Measurements from ENCODE around the gene FARP1.

Gene FARP1

GRCh38 chr13:98217597-98217996 lies 74.7 kb downstream of the FARP1 start:
- H3K79me2 ChIP-seq (ENCODE audit: insufficient read depth, low read length) = no peaks in the 10 kb centered on the region
- H2AFZ ChIP-seq (ENCODE audit: low read depth, low read length, severe bottlenecking) = no peak overlapping the region
- no peaks in the 10 kb centered on the region for H3K9me2 ChIP-seq (replicated peaks; ENCODE audit: insufficient read depth, low read length)
- no peak overlapping the region for H3K27ac ChIP-seq (ENCODE audit: low read depth, low read length)
- no peak overlapping the region for H3K4me3 ChIP-seq (ENCODE audit: insufficient read depth, low read length, poor library complexity, severe bottlenecking)
- H4K20me1 ChIP-seq (ENCODE audit: low read depth, low read length) = no peaks in the 10 kb centered on the region
- no peaks in the 10 kb centered on the region for H3K27me3 ChIP-seq (ENCODE audit: low read length)
- no peak overlapping the region for H3K9ac ChIP-seq (ENCODE audit: low read length)
- no peaks in the 10 kb centered on the region for H3K36me3 ChIP-seq (ENCODE audit: low read length)
- H3K4me2 ChIP-seq (ENCODE audit: low read depth, low read length, poor library complexity, severe bottlenecking) = no peak overlapping the region
- no peaks in the 10 kb centered on the region for H3K9me3 ChIP-seq (ENCODE audit: insufficient read depth, low read length)
- TF ChIP-seq EZH2phosphoT487 (conservative IDR thresholded peaks at IDR 0.05; ENCODE audit: low read length) (no peak), CTCF (IDR thresholded peaks at IDR 0.05; ENCODE audit: insufficient read depth, low read length, poor library complexity, severe bottlenecking) (no peak)
- no peaks in the 10 kb centered on the region for H3F3A ChIP-seq (ENCODE audit: insufficient read depth)

- Histone ChIP-seq H3K27me3 (ENCODE audit: low read length) (no peaks in the 10 kb centered on the region), H3F3A (ENCODE audit: insufficient read depth) (no peaks in the 10 kb centered on the region), H3K79me2 (ENCODE audit: insufficient read depth, low read length) (no peaks in the 10 kb centered on the region), H2AFZ (ENCODE audit: low read depth, low read length, severe bottlenecking) (no peak overlapping the region), H4K20me1 (ENCODE audit: low read depth, low read length) (no peaks in the 10 kb centered on the region), H3K9me3 (ENCODE audit: insufficient read depth, low read length) (no peaks in the 10 kb centered on the region), H3K27ac (ENCODE audit: low read depth, low read length) (no peak overlapping the region), H3K4me3 (ENCODE audit: insufficient read depth, low read length, poor library complexity, severe bottlenecking) (no peak overlapping the region), H3K9ac (ENCODE audit: low read length) (no peak overlapping the region), H3K4me2 (ENCODE audit: low read depth, low read length, poor library complexity, severe bottlenecking) (no peak overlapping the region), H3K9me2 (replicated peaks; ENCODE audit: insufficient read depth, low read length) (no peaks in the 10 kb centered on the region), H3K36me3 (ENCODE audit: low read length) (no peaks in the 10 kb centered on the region)
- no peak for TF ChIP-seq CTCF (IDR thresholded peaks at IDR 0.05; ENCODE audit: insufficient read depth, low read length, poor library complexity, severe bottlenecking)
- TF ChIP-seq EZH2phosphoT487 (conservative IDR thresholded peaks at IDR 0.05; ENCODE audit: low read length) = no peak
Observed at GRCh38 chr13:98219685-98220084, 76.8 kb downstream of the FARP1 start.

- Histone ChIP-seq H3K36me3 (ENCODE audit: low read length) (no peaks in the 10 kb centered on the region), H3K4me2 (ENCODE audit: low read depth, low read length, poor library complexity, severe bottlenecking) (no peak overlapping the region), H3K4me3 (ENCODE audit: insufficient read depth, low read length, poor library complexity, severe bottlenecking) (no peak overlapping the region), H3K9me3 (ENCODE audit: insufficient read depth, low read length) (no peaks in the 10 kb centered on the region), H3K27ac (ENCODE audit: low read depth, low read length) (no peak overlapping the region), H3K27me3 (ENCODE audit: low read length) (no peaks in the 10 kb centered on the region), H3F3A (ENCODE audit: insufficient read depth) (no peaks in the 10 kb centered on the region), H3K79me2 (ENCODE audit: insufficient read depth, low read length) (no peaks in the 10 kb centered on the region), H3K9me2 (replicated peaks; ENCODE audit: insufficient read depth, low read length) (no peaks in the 10 kb centered on the region), H2AFZ (ENCODE audit: low read depth, low read length, severe bottlenecking) (no peak overlapping the region), H3K9ac (ENCODE audit: low read length) (no peak overlapping the region), H4K20me1 (ENCODE audit: low read depth, low read length) (no peaks in the 10 kb centered on the region)
- TF ChIP-seq EZH2phosphoT487 (conservative IDR thresholded peaks at IDR 0.05; ENCODE audit: low read length) (no peak), CTCF (IDR thresholded peaks at IDR 0.05; ENCODE audit: insufficient read depth, low read length, poor library complexity, severe bottlenecking) (no peak)
Observed at GRCh38 chr13:98220271-98220791, 77.4 kb downstream of the FARP1 start.

Measured in SU-DHL-6 (cell line).